ENCODE results near the gene ATG9B. TPM values are rescaled to one million over a fixed set of nuclear protein-coding genes. Genes with fewer than 3 reads are reported as not detected.

ATG9B gene
- total and polyA plus RNA-seq, 9 of the 15 experiments (the other 6 are each of a cell fraction or from before 2014, with no cell fraction given) = 0.29 to 8.0 (median 2.1) TPM

DNA sequence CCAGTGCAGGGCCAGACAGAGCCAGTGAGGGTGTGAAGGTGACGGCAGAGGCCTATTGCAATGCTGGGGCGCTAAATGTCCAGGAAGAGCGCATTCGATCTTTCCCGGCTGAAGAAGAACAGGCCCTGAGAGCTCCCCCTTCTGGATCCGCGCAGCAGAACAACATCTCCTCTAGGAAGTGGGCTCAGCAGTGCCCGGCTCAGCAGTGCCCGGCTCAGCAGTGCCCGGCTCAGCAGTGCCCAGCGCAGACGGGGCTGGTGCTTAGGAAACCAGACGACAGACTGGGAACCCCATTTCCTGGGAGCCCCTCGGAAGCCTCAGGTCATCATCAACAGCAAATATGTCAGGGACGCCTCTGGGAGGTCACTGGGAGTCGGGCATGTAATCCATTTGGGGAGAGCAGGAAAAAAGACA lies 38.2 kb downstream of the ATG9B start (continued):
- TF ChIP-seq, protein P1, sequence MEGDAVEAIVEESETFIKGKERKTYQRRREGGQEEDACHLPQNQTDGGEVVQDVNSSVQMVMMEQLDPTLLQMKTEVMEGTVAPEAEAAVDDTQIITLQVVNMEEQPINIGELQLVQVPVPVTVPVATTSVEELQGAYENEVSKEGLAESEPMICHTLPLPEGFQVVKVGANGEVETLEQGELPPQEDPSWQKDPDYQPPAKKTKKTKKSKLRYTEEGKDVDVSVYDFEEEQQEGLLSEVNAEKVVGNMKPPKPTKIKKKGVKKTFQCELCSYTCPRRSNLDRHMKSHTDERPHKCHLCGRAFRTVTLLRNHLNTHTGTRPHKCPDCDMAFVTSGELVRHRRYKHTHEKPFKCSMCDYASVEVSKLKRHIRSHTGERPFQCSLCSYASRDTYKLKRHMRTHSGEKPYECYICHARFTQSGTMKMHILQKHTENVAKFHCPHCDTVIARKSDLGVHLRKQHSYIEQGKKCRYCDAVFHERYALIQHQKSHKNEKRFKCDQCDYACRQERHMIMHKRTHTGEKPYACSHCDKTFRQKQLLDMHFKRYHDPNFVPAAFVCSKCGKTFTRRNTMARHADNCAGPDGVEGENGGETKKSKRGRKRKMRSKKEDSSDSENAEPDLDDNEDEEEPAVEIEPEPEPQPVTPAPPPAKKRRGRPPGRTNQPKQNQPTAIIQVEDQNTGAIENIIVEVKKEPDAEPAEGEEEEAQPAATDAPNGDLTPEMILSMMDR (IDR thresholded peaks at IDR 0.05 in 2 of 3, conservative IDR thresholded peaks at IDR 0.05 in 1 of 3; ENCODE audit: insufficient read depth in 2 of 3, low read depth in 1 of 3, low read length in 3 of 3) = peak; percentile 92 to 96 (median 95)
- peak; percentile 84 to 92 for TF ChIP-seq RAD21 (CRISPR knock-in tag; conservative IDR thresholded peaks at IDR 0.05 in 1 of 2, IDR thresholded peaks at IDR 0.05 in 1 of 2)
- TF ChIP-seq GABPB1 (CRISPR knock-in tag; IDR thresholded peaks at IDR 0.05) = 0 out of 2 replicates have a peak, but pooled peaks have one; percentile 56
- TF ChIP-seq TBP (optimal IDR thresholded peaks at IDR 0.05; ENCODE audit: low read depth, low read length) = peak; percentile 31
- TF ChIP-seq, protein P2, sequence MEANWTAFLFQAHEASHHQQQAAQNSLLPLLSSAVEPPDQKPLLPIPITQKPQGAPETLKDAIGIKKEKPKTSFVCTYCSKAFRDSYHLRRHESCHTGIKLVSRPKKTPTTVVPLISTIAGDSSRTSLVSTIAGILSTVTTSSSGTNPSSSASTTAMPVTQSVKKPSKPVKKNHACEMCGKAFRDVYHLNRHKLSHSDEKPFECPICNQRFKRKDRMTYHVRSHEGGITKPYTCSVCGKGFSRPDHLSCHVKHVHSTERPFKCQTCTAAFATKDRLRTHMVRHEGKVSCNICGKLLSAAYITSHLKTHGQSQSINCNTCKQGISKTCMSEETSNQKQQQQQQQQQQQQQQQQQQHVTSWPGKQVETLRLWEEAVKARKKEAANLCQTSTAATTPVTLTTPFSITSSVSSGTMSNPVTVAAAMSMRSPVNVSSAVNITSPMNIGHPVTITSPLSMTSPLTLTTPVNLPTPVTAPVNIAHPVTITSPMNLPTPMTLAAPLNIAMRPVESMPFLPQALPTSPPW (CRISPR knock-in tag; IDR thresholded peaks at IDR 0.05) = peak; percentile 33; the same call in 1 of the 2 replicates
- TF ChIP-seq MXI1 (IDR thresholded peaks at IDR 0.05; ENCODE audit: low read depth, low read length) = 0 out of 2 replicates have a peak, but pooled peaks have one; percentile 32
- TF ChIP-seq CBX3 (IDR thresholded peaks at IDR 0.05; ENCODE audit: borderline replicate concordance in 1 of 2, low read length in 2 of 2) = no peak
- peak; percentile 31; the same call in 1 of the 2 replicates for TF ChIP-seq CBX1 (IDR thresholded peaks at IDR 0.05; ENCODE audit: low read depth)
- no peak for TF ChIP-seq NCOA4 (IDR thresholded peaks at IDR 0.05; ENCODE audit: partially characterized antibody)
- TF ChIP-seq KLF16 (IDR thresholded peaks at IDR 0.05) = peak; percentile 9; the same call in 1 of the 2 replicates
- TF ChIP-seq, protein P3, sequence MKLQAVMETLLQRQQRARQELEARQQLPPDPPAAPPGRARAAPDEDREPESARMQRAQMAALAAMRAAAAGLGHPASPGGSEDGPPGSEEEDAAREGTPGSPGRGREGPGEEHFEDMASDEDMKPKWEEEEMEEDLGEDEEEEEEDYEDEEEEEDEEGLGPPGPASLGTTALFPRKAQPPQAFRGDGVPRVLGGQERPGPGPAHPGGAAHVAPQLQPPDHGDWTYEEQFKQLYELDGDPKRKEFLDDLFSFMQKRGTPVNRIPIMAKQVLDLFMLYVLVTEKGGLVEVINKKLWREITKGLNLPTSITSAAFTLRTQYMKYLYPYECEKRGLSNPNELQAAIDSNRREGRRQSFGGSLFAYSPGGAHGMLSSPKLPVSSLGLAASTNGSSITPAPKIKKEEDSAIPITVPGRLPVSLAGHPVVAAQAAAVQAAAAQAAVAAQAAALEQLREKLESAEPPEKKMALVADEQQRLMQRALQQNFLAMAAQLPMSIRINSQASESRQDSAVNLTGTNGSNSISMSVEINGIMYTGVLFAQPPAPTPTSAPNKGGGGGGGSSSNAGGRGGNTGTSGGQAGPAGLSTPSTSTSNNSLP (IDR thresholded peaks at IDR 0.05; ENCODE audit: borderline replicate concordance, low read depth, low read length) = 0 out of 2 replicates have a peak, but pooled peaks have one; percentile 19
- TF ChIP-seq CREM (IDR thresholded peaks at IDR 0.05; ENCODE audit: low read depth) = 0 out of 2 replicates have a peak, but pooled peaks have one; percentile 12
- no peak for TF ChIP-seq ZNF644 (tag; IDR thresholded peaks at IDR 0.05; ENCODE audit: low read depth)
- peak; percentile 77 for TF ChIP-seq MYNN (IDR thresholded peaks at IDR 0.05)
- no peak for TF ChIP-seq MYNN (CRISPR knock-in tag; IDR thresholded peaks at IDR 0.05)
- TF ChIP-seq SMC3 (conservative IDR thresholded peaks at IDR 0.05; ENCODE audit: insufficient read depth, low read depth, low read length) = peak; percentile 95
- TF ChIP-seq CREB1 (IDR thresholded peaks at IDR 0.05) = no peak
- peak; percentile 35; the same call in 1 of the 2 replicates for TF ChIP-seq CREB1 (CRISPR knock-in tag; IDR thresholded peaks at IDR 0.05)
- no peak for TF ChIP-seq ZNF121 (CRISPR knock-in tag; conservative IDR thresholded peaks at IDR 0.05)
- peak; percentile 6; the same call in 1 of the 2 replicates for TF ChIP-seq SPI1 (IDR thresholded peaks at IDR 0.05; ENCODE audit: borderline replicate concordance, low read depth, low read length)
- no peak for TF ChIP-seq ZNF561 (CRISPR knock-in tag; conservative IDR thresholded peaks at IDR 0.05)
- TF ChIP-seq ZKSCAN3 (CRISPR knock-in tag; IDR thresholded peaks at IDR 0.05) = no peak
- no peak for TF ChIP-seq FOXA3 (CRISPR knock-in tag; conservative IDR thresholded peaks at IDR 0.05 in 1 of 2, IDR thresholded peaks at IDR 0.05 in 1 of 2)
- TF ChIP-seq TCF3 (CRISPR knock-in tag; IDR thresholded peaks at IDR 0.05) = 0 out of 2 replicates have a peak, but pooled peaks have one; percentile 12
